Epidermal melanocyte (primary cell): ENCODE measurements around the gene TSTD2.

Experiments
- DNase-seq: peaks from one replicate; pipeline ENCODE4 v3.0.0; 2011; ENCODE audit warnings: low spot score; ENCODE audit not compliant: insufficient read length

Gene TSTD2

DNA sequence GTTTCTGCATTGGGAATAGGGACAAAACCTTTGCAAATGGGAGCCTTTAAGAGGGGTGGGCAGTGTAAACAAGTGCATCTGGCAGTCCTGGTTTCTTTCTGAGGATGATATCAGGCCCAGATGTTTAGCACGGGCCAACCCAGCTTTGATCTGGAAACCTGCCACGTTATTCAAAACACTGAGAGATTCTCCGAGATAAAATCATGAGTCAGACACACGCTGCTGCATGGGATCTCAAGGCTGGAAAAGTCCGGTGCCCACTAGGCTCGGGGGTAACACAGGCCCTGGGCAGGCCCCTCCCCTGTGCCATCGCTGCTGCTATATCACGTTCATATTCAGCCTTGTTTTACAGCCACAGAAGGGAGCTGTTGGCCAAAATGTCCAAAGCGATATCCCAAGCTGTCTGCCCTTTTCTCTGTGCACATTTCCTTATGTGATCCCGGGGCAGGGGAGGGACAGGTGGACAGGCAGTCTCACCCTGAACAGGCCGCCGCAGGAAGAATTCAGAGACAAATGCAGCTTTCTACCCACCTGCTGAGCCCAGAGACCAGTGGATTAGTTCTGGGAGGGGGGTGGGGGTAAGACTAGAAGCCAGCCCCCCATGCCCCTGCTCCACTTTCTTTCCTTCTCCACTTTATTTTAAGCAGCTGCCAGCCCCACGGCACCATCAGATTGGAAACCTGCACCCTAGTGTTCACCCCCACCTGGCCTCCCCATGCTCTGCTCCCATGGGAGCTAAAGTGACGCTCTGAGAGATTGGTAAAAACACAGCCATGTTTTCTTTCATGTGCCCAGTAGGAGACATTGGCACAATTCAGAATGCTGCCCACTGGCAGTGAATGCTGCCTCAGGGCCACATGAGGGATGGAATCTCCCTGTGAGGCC lies 68.6 kb downstream of the TSTD2 start:
- DNase-seq: no peak

DNA sequence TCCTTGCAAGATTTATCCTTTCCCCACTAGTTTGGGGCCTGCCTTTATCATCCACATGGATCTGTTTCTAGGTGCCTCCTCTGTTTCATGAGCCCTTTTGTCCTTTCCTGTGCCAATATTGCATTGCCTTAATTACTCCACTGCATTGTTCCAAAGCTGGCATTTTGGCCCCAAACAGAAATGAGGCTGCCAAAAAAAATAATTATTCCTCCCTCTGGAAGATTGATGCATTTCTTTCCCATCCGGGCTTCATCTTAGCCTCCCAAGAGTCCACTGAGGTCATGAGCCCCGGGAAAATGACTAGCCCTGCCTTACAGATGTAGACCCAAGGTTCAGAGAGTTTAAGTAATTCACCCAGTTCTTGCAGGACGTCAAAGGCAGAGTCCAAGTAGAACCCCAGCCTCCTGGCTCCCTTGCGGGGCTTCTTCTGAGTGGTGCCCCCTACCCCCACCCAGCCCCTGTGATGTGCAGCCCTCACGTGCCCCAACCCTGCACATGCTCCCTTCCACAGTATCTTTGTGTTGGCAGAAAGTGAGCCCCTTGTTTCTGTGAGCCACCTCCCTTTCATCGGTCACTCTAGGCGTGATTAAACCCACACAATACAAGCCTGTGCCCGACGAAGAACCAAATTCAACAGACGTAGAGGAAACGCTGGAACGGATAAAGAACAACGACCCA lies 69.6 kb downstream of the TSTD2 start:
- DNase-seq: no peak

DNA sequence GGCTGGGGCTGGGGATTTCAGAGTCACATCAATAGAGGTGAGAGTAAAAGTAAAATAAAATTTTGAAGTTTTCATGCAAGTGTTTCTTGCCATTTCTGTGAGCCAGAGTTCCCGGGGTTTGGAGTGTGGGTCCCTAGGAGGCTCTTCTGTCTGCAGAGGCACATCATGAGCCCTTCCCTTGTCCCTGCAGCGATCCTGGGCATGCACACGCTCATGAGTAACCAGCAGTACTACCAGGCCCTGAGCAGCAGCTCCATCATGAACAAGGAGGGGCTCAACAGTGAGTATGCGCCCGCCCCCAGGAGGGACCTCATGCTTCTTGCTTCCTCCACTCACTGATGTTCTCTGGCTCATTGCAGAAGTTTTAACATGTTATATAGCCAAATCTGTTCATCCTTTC lies 70.6 kb downstream of the TSTD2 start:
- DNase-seq: no peak

DNA sequence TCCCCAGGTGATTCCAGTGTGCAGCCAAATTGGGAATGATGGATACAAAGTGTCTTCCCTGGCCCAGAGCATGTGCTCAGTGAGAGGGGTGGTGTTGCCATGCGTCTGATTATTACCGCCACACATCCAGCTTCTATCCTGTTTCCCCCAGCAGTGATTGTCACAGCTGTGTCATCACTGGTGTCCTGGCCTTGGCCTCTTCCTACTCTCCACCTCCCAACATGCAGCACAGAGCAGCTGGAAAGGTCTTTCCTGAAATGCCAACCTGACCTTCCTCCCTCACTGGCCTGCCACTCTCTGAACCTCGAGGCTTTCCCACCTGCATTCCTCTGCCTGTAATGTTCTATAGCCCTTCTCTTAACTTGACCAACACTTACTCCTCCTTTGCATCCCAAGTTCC lies 71.7 kb downstream of the TSTD2 start:
- DNase-seq: no peak

DNA sequence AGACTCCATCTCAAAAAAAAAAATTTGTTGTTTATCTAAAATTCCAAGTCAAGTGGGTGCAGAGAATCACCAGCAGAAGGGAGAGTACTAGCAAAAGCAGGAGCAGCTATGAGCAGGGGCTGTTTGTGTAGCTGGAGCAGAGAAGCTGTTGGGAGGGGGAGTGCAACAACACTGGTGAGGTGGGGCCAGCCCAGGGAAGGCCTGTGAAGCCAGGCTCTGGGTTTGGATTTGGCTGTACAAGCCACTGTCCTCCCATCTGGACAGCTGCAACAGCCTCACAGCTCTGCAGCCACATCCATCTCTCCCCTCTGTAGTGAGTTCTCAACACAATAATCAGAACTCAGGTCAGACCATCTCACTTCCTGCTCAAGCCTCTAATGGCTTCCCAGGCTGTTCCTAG lies 72.3 kb downstream of the TSTD2 start:
- DNase-seq: no peak

DNA sequence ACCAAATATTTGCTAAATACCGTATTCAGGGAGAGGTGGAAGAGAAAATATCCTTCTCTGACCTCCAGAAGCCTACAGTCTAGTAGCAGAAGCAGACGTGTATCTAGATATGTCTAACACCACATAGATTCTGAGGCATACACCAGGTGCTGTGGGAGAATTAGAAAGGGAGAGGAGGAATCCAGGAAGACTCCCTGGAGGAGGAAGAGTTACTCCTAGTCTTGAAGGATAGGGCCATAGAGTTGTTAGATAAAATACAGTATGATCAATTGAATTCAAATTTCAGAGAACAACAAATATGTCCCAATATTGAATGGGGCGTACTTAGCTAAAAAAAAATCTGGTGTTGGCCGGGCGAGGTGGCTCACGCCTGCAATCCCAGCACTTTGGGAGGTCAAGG lies 73.0 kb downstream of the TSTD2 start:
- no peak for DNase-seq

DNA sequence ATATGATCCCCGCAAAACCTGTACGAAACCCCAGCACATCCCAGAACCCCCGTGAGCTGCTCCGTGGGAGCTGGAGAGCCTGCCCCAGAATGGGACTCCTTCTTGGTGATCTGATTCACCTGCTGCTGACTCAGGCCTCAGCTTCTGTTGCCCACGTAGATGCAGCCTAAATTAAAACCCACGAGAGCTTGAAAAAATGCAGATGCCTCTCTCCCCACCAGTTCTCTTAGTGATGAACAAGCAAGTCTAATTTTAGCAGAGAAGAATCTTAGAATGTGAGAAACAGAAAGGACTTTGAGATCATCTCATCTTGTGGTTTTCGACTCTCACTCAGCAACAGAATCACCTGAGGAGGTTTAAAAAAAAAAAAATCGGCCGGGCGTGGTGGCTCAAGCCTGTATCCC lies 74.1 kb downstream of the TSTD2 start:
- no peak for DNase-seq

DNA sequence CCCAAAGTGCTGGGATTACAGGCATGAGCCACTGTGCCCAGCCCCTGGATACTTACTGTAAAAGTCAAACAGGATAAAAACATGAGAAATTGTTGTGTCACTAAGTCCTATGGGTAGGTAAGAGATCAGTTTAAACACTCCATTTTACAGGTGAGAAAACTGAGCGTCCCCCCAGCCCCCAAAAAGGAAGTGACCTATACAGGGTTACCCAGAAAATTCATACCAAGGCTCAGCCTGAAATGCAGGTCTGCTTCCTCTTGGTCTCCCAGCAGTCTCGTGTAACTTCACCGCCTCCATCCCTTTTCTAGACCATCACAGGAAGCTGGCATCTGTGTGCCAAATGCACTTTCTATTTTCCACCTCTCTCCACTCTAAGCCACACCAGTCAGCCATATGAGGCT lies 74.5 kb downstream of the TSTD2 start:
- DNase-seq: no peak

DNA sequence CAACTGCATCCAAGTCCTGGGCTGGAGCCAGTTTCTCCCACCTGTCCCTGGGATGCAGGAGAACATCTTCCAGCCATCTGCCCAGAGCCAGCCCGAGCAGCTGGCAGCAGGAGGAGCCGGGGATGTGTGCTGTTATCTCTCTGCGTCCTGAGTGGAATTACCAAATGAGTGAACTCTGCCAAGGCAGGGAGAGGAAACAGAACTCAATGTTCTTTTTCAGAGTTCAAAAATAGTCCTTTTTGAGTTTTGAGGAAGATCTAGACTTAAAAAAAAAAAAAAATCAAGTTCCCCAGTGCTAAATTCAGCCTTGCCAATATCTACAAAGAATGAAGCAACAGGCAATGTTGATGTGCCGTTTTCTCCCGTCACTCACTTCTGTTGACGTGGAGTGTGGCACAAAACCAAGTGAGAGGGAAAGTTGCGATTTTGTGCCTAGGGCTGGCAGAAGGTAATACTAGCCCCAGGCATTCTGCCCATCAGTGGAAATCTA lies 75.5 kb downstream of the TSTD2 start:
- no peak for DNase-seq

DNA sequence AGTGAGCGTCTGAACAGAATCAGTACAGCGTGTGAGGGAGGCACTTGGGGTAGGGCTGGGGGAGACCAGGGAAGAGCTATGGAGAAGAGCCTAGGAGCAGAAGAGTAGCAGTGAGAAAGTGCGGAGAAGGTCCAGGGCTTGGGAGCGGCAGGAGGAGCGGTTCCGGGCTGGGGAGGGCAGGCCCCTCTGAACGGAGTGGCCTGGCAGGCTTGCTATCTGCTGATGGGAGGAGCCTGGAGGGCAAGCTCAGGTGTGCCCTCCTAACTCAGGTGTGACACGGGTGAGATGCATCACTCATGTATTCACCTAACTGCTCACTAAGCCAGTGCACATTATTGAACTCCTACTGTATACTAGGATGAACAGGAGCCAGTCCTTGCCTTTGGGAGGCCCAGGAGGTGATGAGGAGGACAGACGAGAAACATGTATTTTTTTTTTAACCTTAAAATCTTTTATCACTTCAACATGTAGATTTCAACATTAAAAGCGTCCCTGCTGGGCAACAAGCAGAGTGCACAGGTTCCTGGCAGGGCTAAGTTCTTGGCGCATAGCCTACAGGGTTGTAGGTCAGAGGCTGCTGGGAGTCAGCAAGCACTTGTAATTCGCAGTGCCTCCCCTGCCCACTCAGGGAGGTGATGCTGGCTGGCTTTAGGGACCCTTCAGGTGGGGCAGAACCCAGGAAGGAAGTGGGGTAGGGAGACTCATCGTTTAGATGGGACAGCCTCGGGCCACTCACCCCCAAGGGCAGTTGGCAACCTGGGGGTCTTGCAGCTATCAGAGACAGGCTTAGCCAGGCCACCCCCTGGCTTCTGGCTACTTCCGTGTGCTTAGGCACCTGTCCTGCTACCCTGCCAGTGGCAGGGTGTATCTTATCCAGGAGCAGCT lies 76.2 kb downstream of the TSTD2 start:
- no peak for DNase-seq

DNA sequence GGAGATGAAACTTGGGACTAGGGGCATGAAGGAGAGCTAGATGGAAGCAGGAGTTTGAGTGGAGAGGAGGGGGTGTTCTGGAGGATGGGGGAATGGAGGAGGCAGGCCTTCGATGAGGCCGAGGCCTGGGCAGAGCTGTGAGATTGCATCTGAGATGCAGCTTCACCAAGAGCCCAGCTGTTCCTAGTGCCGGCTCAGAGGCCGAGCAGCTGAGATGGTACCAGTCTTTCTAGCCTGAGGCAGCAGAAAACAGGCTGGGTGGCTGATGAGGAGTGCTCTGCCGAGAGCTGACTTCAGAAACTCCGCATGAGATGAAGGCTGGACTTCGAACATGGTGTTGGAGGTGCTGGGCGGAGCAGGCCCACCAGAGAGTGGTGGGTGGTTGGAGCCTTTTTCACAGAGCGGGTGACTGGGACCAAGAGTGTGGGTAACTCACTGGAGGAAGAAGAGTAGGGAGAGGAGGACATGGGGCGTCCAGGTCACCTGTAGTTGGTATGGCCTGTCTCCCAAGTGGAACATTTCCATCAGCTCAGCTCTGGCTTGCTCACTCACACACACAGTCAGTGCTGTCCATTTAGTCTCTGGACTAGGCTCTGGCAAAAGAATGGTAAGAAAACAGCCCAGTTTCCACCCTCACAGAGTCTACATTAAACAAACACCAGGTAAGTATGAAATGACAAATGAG lies 77.0 kb downstream of the TSTD2 start:
- DNase-seq: no peak

DNA sequence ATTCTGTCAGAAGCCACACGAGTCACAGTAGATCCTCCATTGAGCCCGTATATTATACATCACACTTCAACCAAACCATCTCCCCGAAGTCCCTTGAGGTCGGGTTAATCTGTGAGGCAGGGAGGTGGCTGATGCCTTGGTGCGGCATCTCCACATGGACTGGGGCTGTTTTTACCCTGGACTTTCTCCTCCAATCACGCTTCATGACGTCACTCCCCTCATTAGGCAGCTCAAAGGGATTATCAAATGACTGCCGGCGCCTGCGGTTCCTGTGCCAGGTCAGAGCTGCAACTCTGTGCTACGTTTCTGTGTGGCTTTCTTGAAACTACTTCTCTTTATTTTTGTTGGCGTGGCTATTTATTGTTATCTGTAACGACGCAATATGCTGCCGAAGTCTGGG lies 78.0 kb downstream of the TSTD2 start:
- DNase-seq: no peak

DNA sequence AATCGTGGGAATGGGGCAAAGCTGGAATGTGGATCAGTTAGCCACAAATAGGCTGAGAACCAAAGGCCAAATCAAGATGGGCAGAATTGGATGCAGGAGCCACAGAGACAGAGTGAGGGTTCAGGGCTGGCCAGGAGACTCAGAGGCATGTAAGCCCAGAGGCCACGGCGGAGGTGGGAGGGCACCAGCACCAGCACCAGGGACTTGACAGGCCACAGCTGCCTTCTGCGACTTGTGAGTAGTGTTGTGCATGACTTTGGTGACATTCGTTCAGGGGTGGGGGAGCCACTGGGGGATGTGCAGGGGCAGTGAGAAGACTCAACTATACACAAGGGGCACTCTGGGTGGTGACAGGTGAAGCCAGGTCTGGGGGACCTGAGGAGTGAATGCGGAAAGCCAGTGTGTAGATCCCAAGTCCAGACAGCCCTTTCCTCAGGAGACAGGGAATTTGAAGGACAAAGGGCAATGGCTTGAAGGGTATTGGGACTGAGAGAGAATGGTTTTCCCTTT lies 78.5 kb downstream of the TSTD2 start:
- DNase-seq: no peak

DNA sequence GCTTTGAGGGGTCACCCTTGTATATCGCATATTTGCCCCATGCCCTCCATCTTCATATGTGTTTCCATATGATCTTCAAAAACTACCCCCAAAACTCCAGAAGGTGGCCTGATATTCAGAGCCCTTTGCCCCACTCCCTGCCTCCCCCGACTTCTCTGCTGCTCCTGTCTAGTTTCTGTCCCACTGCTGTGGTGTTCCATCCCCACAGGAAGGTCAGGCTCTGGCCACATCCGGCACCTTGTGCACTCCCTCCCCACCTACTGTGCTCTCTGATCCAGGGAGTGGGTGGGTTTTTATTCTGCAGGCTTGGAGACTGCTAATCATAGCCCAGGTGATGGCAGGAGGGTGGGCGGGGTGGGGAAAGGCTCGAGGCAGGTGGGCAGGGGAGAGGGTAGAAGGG lies 79.3 kb downstream of the TSTD2 start:
- no peak for DNase-seq

DNA sequence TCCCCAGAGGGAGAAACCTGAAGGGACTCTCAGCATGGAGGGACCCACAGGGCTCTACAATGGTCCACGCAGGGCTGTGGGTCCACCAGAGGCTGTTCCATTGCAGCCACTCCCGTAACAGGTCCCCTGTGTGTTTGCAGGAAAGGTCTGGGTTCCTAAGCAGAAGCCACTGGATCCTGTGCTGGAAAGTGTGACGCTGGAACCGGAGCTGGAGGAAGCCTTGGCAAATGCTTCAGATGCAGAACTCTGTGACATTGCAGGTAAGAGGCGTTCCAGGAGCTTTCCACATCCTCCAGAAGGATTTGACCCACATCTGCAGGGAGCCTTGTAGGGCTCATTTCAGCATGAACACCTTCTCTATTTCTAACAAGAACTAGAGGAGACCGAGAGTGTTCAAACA lies 80.0 kb downstream of the TSTD2 start:
- no peak for DNase-seq

DNA sequence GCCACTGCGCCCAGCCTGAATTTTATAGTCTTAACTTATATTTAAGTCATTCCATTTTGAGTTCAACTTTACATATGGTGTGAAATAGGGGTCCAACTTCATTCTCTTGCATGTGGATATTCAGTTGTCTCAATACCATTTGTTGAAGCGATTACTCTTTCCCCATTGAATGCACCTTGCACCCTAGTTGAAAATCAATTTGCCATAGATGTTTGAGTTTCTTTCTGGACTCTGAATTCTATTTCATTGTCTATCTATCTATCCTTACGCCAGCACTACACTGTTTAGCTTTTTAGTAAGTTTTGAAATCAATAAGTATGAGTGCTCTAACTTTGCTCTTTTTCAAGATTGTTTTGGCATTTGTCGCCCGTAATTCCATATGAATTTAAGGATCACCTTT lies 81.9 kb downstream of the TSTD2 start:
- no peak for DNase-seq

DNA sequence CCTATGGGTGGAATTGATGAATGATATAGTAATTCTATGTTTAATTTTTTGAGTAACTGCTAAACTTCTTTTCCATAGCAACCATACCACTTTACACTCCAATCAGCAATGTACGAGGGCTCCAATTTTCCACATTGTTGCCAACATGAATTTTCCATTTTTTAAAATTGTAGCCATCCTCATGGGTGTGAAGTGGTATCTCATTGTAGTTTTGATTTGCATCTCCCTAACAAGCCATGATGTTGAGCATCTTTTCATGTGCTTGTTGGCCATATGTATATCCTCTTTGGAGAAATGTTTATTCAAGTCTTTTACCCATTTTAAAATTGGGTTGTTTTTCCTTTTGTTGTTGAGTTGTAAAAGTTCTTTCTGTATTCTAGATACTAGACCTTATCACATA lies 82.8 kb downstream of the TSTD2 start:
- DNase-seq: no peak
